ENCODE results near the gene CLEC11A.

GRCh38 chr19:50705422-50706019 lies 17.6 kb upstream of the CLEC11A start:
- TF ChIP-seq CTCF (IDR thresholded peaks at IDR 0.05) (peak in 5 of 6 experiments; percentile 20 to 38 (median 22)), POLR2AphosphoS5 (IDR thresholded peaks at IDR 0.05) (no peak), POLR2A (IDR thresholded peaks at IDR 0.05) (no peak)

Measured in upper lobe of left lung (tissue), 4 donors.